A204.1 (cell line): ENCODE data around the gene WNT5A.

Experiments used
- FAIRE-seq: peaks from 2 replicates; lab custom pipeline; 2012; peaks lifted over from hg19 to GRCh38; lab: Jason Lieb, UNC

WNT5A gene

DNA sequence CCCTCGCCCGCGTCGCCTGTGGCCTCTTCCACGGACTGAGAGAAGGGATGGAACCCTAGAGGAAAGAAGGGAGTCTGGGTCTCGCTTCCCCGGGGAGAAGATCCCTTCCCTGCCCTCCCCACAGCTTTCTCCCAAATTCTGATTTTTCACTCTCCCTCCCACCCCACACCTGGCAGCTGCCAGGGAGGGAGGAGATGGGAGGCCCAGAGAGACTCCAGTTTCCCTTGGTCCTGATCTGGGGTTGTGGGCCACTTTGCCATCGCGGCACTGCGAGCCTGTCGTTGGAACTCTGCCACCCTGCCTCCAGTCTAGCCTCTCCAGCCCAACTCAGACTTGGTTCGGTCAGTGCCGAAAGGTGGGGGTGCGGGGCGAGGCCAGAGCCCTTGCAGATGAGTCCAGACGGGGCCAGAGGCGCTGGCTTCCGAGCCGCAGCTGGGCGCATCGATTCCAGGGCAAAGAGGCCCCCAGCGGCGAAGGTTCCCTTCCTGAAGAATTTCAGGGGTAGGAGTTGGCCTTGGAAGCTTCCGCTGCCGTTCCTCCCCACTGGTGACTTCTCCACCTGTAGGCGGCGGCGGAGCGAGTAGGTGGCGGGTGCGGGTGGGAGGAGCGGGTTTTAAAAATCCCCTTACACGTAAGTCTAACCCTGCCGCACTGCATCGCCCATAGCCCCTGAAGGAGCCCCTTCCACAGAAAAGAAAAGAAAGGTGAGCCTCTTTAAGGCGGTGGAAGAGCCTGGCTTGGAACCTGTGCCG, 5.2 kb downstream of the WNT5A start:
- FAIRE-seq = no peak

GRCh38 chr3:55480911-55481743, 6.0 kb downstream of the WNT5A start:
- FAIRE-seq = no peak

DNA sequence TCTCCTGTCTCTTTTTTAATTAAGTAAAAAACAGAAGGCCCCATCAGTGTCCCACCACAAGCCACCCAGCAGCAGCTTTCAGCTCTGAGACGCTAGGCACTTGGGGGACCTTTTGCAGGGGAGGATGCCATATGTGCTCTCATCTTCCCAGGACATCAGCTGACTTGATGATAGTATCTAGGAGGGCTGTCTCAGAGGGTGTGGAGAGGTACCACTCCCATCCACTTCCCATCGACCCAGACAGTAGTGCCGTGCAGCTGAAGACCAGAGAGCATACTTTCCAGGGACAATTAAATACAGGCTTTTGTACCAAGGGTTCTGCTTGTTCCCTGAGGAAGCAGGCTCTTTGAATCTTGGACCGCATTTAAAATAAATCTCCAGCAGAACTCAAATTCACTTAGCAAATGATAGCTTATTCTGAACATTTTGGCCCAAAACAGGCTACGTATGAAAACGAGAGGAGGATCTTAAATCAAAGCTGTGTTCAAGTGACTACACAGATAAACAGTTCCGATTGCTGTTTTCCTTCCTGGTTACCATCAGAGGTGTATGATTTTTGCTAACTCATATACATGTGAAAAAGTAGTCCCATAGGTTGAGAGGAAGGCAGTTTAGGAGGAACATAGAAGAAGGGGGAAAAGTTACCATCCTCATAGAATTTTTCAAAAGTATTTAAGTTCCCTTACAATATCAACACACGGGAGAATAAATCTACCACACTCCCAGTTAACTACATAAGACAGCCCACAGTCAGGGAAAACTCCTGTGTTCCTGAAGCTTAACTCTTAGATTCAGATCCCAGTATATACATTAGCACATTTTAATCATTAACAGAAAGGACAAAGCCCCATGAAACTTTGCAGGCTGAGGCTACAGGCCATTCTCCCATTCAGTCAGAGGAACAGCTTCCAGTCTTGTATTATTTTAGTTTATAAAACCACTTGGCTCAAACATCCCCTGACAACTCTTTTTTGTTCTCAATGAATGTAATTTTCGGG, 9.5 kb downstream of the WNT5A start:
- FAIRE-seq = no peak

DNA sequence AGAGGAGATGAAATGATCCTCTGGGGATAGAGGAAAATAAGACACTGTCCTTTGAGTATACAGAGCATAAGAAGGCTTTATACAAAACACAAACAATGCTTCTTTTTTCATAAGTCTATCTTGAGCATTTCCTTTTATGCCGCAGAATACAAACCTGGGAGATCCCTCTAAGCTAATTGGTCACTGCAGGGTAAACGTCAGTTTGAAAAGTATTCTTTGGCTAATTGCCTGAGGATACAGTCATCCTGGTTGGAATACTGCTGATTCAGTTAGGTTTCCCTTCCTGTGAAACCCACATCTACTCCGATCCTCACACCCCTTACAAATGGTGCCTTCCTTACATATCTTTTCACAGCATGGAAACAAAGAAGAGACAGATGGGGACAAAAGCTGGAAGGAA, 10.6 kb downstream of the WNT5A start:
- FAIRE-seq = no peak

DNA sequence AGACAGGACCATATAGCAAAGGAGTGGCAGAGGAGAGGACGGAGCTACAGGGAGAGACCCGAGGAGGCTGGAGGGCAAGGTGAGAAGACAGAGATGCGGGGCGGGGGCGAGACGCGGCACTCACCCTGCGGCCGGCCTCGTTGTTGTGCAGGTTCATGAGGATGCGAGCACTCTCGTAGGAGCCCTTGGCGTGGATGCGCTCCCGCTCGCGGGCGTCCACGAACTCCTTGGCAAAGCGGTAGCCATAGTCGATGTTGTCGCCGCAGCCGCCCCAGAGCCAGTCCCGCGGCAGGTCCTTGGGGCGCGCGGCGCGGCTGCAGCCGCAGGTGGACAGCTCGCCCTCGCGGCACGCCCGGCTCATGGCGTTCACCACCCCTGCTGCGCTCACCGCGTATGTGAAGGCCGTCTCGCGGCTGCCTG, 12.9 kb downstream of the WNT5A start:
- FAIRE-seq = no peak

DNA sequence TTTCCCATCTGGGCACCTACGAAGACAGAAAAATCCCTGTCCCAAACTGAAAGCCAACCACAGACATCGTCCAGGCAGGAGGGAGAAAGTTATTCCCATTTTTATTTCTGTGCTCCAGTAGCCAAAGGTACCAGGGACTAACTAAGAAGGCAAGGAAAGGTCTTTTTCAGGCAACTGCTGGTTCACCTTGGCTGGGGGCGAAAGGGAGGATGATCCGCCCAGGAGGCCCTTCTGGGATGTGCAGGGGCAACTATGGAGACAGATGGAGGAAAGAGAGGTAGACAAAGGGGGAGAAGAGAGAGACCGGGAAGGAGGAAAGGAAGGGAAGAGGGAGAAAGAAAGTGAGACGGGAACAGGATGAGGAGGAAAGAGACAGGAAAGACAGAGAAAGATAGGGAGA, 13.3 kb downstream of the WNT5A start:
- FAIRE-seq = no peak

DNA sequence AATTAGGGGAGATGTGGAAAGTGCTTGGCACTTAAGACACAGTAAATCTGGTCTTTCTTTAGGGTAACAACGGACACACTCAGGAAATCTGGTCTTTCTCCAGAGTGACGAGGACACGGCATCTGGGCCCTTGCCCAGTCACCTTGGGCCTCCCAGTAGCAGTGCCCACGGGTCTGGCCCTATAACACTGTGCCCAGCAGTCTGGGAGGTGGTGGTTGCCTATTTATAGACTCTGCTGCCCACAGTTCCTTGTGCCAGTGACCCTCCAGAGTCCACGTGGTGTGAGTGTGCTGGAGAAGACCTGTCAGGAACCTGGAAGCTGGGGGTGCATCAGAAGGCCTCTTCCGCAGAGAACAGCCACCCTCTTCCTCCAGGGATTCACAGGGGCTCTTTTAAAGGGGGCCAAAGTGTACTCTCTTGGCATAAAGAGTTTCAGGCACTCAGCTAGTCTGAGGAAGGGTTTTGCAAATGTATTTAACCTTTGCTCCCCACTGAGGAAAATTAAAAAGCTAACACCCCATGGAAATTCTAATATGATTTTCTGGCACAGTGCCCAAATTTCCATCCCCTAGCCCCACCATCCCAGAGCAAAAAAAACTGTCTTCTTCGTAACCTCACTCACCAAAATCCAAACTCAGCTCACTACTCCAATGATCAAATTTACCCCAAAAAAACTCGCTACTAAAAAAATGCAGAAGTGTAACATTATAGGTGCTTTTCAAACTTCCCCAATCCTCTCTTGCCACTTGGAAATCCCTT, 15.4 kb downstream of the WNT5A start:
- FAIRE-seq = no peak

- FAIRE-seq = no peak
Measured at GRCh38 chr3:55471084-55471483, 16.0 kb downstream of the WNT5A start.

GRCh38 chr3:55469957-55470526, 17.1 kb downstream of the WNT5A start:
- FAIRE-seq = no peak

- no peak for FAIRE-seq
Measured at GRCh38 chr3:55468251-55468650, 18.9 kb downstream of the WNT5A start.

DNA sequence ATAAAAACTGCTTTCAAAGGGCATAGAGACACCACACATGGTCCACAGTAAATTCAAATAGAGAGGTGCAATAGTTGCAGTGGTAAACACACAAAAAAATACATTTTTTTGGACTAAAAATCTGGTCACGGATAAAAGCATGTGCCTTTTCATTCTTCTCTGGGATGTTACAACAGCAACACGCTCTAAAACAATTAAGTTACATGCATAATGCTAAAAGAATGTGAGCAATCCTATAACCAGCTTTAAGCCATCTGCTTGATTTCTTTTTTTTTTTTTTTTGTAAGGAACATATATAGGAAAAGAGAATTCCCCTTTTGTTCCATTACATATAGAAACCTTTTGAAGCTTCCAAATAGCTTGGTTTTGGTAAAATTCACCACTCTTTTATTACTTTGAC, 20.0 kb downstream of the WNT5A start:
- FAIRE-seq = no peak

GRCh38 chr3:55466526-55466925, 20.6 kb downstream of the WNT5A start:
- FAIRE-seq = no peak

GRCh38 chr3:55461896-55462295, 25.2 kb downstream of the WNT5A start:
- no peak for FAIRE-seq

DNA sequence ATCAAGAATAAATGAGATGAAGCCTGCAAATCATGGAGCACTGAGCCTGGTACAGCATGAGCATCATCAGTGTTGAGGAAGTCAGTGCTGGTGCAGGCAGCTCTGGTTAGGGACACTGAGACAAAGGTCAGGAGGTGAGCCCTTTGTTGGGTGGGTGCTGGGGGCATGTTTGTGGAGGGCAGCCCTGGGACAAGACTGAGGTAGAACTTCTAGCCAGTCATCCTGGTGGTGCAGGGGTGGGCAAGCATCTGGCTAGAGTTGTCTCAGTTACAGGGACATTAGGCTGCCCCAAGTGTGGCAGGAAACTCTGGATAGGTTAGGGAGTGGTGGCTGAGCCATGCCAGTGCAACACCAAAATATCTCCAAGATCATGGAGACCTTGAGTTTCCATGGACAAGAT, 27.3 kb downstream of the WNT5A start:
- FAIRE-seq = no peak

DNA sequence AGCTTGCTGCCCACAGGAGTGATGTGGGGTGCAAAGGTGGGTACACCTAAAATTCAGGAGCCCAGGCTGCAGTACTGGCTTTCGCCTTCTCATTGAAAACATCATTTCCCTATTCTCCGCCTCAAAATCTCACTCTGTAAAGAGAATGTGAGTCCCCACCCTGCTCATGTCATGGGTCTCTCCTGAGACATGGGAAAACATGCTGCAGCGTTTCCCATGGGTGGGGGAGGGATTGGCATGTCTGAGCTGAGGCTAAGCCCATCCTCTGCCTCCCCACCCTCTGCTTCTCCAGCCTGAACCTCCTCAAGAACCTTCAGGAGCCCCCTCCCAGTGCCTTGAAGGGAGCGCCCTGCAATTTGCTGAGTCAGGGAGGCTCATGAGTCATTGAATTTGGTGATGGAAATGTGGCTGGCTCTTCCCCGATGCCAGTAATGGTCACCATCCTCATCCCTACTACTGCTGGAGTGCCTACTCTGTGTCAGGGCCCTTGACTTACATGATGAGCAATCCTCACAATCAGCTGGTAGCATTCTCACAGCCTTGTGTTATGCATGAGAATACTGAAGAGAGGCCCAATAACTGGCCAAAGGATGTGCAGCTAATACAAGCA, 28.8 kb downstream of the WNT5A start:
- FAIRE-seq = no peak

DNA sequence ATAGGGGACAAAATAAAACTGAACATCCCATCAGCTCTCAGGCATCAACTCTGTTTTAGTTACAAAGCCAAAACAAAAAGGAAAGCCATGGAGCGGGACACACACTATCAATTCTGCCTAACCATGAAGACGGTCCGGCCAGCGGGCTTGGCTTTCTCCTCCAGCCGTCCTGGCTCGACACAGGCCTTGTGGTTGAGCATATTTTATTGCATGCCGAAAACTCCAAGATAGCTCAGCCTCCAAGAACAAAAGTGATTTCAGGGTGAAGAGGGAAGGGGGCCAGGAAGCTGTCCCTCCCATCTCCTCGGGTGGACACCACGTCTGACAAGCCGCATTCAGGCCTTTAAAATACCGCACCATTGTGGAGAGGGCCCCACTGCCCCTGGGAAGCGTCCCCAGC, 31.2 kb downstream of the WNT5A start:
- no peak for FAIRE-seq

DNA sequence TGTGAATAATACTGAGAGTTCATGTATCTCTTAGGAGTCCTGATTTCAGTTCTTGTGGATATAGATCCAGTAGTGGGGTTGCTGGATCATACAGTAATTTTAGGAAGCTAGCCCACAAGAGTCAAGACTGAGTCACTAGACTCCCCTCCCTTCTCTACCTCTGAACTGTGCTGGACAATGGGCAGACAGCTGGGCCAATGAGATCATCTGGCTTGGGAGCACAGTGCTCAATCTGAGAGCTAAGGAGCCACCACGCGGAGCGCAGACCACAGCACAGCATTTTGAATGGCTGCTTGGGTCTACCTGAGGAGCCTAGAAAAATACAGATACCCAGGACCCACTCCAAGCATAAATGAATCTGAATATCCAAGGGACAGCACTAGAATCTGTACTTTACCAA, 32.5 kb downstream of the WNT5A start:
- FAIRE-seq = no peak

DNA sequence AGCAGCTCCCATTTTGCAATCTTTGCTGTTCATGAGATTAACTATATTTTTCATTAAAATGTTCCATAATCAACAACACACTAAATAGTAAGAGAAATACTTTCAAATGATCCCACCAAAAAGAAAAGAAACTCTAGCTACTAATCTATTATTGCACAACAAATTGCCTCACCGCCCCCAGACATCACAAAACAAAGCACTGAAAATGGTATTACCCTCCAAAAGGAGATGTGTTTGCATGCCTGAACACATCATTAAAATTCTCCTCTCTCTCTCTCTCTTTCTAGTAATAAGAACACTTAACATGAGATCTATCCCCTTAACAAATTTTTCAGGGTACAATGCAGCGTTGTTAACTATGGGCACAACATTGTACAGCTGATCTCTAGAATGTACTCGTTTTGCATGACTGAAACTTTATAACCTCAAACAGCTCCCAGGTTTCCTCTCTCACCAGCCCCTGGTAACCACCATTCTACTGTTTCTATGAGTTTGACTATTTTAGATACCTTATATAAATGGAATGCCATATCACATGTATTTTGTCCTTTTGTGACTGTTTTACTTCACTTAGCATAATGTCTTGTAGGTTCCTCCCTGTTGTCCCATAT, 33.1 kb downstream of the WNT5A start:
- FAIRE-seq = no peak

DNA sequence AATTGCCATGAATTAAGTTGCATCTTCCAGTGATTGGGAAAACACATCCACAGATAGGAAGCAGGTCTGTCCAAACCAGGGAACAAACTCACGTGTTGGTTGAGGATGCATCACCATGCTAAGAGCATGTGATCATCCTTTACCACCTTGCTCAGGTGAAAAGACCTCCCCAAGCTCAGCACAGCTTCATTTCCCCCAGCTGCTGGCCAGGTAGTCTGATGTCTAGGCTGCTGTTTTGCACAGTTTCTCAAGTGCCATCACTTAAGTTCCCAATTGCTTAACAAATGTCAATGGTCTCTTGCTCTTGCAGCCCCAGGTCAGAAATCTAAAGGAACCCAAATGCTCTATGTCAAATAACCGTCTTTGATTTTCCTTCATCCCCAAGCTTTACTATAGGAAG, 34.2 kb downstream of the WNT5A start:
- no peak for FAIRE-seq

DNA sequence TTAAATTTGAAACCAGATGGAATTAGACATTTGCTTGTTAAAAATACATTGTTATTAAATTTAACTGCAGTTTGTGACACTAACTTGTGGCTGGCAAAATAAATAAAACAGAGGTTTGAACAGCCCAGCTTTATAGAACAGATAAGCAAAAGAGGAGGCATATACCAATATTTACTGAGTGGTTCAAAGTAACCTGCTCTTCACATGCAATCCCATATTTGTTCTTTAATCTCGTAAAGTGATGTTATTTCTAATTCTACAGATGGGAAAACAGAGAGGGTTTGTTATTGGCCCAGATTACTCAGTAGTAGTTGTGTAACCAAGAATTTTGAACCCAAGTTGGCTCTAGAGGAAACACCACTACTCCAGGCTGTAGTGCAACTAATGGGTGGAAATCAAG, 37.6 kb downstream of the WNT5A start:
- no peak for FAIRE-seq

DNA sequence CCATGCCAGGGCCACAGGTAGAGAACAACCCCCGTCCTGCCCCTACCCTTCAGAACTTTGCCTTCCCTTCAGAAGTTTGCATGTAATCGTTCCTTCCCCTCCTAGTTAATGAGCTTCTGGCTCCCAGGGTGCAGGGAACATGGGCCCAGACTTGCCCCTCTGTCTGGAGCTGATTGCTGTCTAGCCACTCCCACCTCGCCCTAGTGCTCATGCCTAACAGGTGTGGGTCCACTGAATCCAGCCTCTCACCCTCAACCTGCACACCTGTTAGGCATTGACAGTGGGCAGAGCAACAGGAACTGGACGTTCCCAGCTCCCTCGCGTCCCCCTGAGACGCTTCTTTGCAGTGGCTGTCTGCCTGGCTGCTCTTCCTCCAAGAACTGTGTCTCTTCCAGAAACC, 40.3 kb downstream of the WNT5A start:
- no peak for FAIRE-seq
